Activated T-helper 17 cell treated with anti-CD3 and anti-CD28 coated beads, Interleukin-2, amount 50 U/mL, for 72 hours (primary cell): ENCODE results near the gene ABCB11. TPM values are rescaled to one million over a fixed set of nuclear protein-coding genes. Genes with fewer than 3 reads are reported as not detected.

Experiments used
- total RNA-seq, 2 donors: library from RNA; stranded (reverse); gene quantifications; one replicate each; pipeline ENCODE4 v1.2.3, GENCODE V29; 2022

ABCB11 gene
- total RNA-seq, 2 donors from 2014 or later = not detected

Other genes with a start within 250 kb of the ABCB11 start
- gene NOSTRIN, start 228.7 kb downstream of the ABCB11 start, total RNA-seq = under 1 TPM in 1 of 2 donors, not detected in 1; 0.29 TPM
- gene SPC25, start 140.9 kb downstream of the ABCB11 start, total RNA-seq = 10 to 100 TPM; 29.0 to 32.8 TPM
- gene G6PC2, start 130.0 kb downstream of the ABCB11 start, total RNA-seq = not detected
- 1 to 10 TPM in 1 of 2 donors, under 1 TPM in 1; 0.71 to 1.5 TPM for gene DHRS9, start 38.2 kb upstream of the ABCB11 start, total RNA-seq